Measurements from ENCODE around the gene APH1B.

Gene APH1B

DNA sequence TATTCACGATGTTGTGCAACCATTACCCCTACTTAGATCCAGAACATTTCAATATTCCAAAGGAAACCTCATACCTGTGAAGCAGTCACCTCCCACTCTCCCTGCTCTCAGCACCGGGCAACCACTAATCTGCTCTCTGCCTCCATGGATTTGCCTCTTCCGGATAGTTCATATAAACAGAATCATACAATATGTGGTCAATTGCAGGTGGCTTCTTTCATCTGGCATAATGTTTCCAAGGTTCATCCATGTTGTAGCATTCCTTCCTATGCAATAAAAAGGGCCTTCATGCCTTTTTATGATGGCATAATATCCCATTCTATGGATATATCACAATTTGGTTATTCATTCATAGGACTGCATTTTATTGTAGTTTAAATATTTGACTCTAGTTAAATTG, 80.3 kb downstream of the APH1B start:
- no peak for DNase-seq

DNA sequence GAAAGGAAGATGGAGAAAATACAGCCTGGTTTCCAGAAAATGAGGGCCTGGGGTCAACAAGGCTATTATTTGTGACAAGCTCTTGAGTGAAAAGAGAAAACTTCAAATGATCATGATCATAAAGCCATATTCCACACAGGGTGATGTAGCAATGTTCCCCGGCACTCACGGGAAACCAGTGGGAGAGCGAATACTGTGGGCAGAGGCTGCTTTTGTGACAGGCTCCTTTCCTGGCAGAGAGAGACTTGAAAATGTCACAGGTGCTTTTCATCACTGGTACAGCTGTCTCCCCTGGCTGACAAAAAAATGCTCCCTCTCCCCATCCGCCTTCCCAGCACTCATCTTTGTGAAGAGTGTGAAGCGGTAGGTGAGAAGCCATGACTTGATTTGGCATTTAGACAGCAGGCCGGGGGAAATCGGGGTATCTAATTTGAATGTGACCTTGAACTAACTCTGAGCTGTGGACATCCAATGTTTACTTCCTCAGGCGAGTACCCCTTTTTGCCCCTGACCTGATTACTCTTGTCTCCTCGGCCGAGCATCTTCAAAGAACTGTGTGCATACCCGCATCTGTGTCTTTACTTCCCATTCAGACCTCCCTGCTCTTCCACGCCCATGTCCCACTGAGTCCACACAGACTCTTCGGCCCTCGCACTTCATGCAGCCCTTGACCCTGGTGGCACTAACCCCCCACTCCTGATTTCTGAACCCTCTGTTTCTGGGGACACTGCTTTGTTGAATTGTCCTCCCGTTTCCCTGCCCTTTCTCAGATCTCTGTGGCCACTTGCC, 81.0 kb downstream of the APH1B start:
- DNase-seq, result no peak
